ENCODE results near the gene ATXN1. TPM values are rescaled to one million over a fixed set of nuclear protein-coding genes. Genes with fewer than 3 reads are reported as not detected.

The ATXN1 gene
- total and polyA plus RNA-seq, 2 of the 13 experiments (the other 11 are each of a cell fraction or from before 2014, with no cell fraction given): 20.7 to 39.5 TPM

DNA sequence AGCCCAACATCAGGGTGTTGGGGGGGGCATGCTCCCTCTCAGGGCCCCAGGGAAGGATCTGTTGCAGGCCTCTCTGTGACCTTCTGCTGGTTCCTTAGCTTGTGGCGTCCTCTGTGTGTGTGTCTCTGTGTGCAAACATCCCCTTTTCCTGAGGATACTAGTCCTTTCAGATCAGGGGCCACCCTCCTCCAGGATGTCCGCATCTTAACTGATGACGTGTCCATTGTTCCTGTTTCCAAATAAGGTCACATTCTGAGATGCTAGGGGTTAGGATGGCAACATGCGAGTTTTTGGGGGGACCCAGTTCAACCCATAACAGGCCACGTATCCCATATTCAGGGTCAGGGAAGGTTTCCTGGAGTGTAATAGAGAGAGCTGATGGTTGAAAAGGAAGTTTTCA is 482.0 kb downstream of the ATXN1 start:
- H3K9me3 ChIP-seq (ENCODE audit: low read length): no peaks in the 10 kb centered on the region
- no peak overlapping the region for H3K9ac ChIP-seq (ENCODE audit: insufficient read depth, low read depth, low read length)
- CTCF ChIA-PET (ENCODE audit: low intra/inter-chr PET ratio, low total read pairs): no interaction called here
- no peaks in the 10 kb centered on the region for H3K79me2 ChIP-seq (ENCODE audit: insufficient read depth, low read length)
- peaks cover 4 to 17% of the 10 kb centered on the region in 2 experiments; a peak in 4 of 5 replicates for H3K27me3 ChIP-seq (ENCODE audit: control insufficient read depth in 1 of 2, insufficient read depth in 2 of 2, low read length in 2 of 2)
- intact Hi-C loops (cut with micrococcal nuclease; ENCODE audit: unreplicated experiment) (no loop called here), in situ Hi-C loops (cut with HindIII; ENCODE audit: extremely low pct_ligation_motif_present, low pct_unique_long_range_greater_than_20kb) (no loop called here)
- WGBS (ENCODE audit: low lambda C conversion rate): 32% methylated on average over 5 of the region's 5 CpGs
- TF ChIP-seq ZNF883 (CRISPR knock-in tag; IDR thresholded peaks at IDR 0.05; ENCODE audit: not compliant biosample characterization): no peak
- TF ChIP-seq, protein P1, sequence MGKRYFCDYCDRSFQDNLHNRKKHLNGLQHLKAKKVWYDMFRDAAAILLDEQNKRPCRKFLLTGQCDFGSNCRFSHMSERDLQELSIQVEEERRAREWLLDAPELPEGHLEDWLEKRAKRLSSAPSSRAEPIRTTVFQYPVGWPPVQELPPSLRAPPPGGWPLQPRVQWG (CRISPR knock-in tag; IDR thresholded peaks at IDR 0.05; ENCODE audit: borderline replicate concordance, low read depth): no peak
- TF ChIP-seq CREB1 (IDR thresholded peaks at IDR 0.05): peak; percentile 70
- no peak for TF ChIP-seq CREB1 (CRISPR knock-in tag; IDR thresholded peaks at IDR 0.05)
- H3K4me3 ChIP-seq (replicated peaks in 1 of 3; ENCODE audit: insufficient read depth in 1 of 3, low read depth in 2 of 3, low read length in 3 of 3): no peak overlapping the region
- no peak for FAIRE-seq
- H4K20me1 ChIP-seq (ENCODE audit: insufficient read depth, low read length): no peaks in the 10 kb centered on the region
- H3K4me1 ChIP-seq (ENCODE audit: insufficient read depth, low read length): peaks cover 15% of the 10 kb centered on the region
- POLR2A ChIA-PET: no interaction called here
- DNase-seq (ENCODE audit: low spot score): no peak
- no peaks in the 10 kb centered on the region for H3K36me3 ChIP-seq (replicated peaks in 1 of 2; ENCODE audit: control insufficient read depth in 1 of 2, insufficient read depth in 2 of 2, low read length in 2 of 2)
- H2AFZ ChIP-seq (ENCODE audit: low read length): no peak overlapping the region
- H3K4me2 ChIP-seq (ENCODE audit: low read depth, low read length): no peak overlapping the region
- H3K27ac ChIP-seq (ENCODE audit: extremely low read length, insufficient read depth, low read length): no peak overlapping the region
- ATAC-seq: no peak
- no TSS peak for BruUV-seq (replicated peaks)

DNA sequence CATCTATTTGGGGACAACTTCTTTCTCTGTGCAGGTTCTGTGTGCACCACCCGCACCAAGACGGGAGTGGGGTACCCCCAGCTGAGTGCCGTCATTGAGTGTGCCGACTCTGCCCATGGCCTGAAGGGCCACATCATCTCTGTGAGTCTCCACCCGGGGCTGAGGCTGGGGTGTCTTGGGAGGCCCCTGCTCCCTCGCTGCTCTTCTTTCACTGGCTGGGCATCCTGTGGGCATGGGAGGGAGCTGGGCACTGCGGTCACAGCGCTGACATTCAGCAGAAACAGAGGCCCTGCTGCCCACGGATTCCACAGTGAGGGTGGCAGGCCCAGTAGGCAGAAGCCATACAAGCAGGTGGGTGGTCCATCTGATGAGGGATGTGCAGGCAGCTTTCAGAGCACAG is 482.5 kb downstream of the ATXN1 start:
- no peaks in the 10 kb centered on the region for H3K36me3 ChIP-seq (replicated peaks in 1 of 2; ENCODE audit: control insufficient read depth in 1 of 2, insufficient read depth in 2 of 2, low read length in 2 of 2)
- H3K79me2 ChIP-seq (ENCODE audit: insufficient read depth, low read length): no peaks in the 10 kb centered on the region
- no peaks in the 10 kb centered on the region for H4K20me1 ChIP-seq (ENCODE audit: insufficient read depth, low read length)
- H3K27me3 ChIP-seq (ENCODE audit: control insufficient read depth in 1 of 2, insufficient read depth in 2 of 2, low read length in 2 of 2): peaks cover 4 to 17% of the 10 kb centered on the region in 2 experiments; a peak in 4 of 5 replicates
- no peaks in the 10 kb centered on the region for H3K9me3 ChIP-seq (ENCODE audit: low read length)
- no peak overlapping the region for H3K27ac ChIP-seq (ENCODE audit: extremely low read length, insufficient read depth, low read length)
- no peak for TF ChIP-seq RNF2 (conservative IDR thresholded peaks at IDR 0.05; ENCODE audit: low read depth)
- TF ChIP-seq SP2 (CRISPR knock-in tag; IDR thresholded peaks at IDR 0.05): no peak
- no peak for TF ChIP-seq HNRNPK (IDR thresholded peaks at IDR 0.05; ENCODE audit: low read depth, low read length, poor library complexity, severe bottlenecking)
- WGBS (ENCODE audit: low lambda C conversion rate): 46% methylated on average over 3 of the region's 9 CpGs
- FAIRE-seq (no peak), DNase-seq (ENCODE audit: low spot score) (no peak), ATAC-seq (no peak)
- intact Hi-C loops (cut with micrococcal nuclease; ENCODE audit: unreplicated experiment) (no loop called here), in situ Hi-C loops (cut with HindIII; ENCODE audit: extremely low pct_ligation_motif_present, low pct_unique_long_range_greater_than_20kb) (no loop called here)
- H3K4me3 ChIP-seq (replicated peaks in 1 of 3; ENCODE audit: insufficient read depth in 1 of 3, low read depth in 2 of 3, low read length in 3 of 3): no peak overlapping the region
- ChIA-PET POLR2A (no interaction called here), CTCF (ENCODE audit: low intra/inter-chr PET ratio, low total read pairs) (no interaction called here)
- H3K4me2 ChIP-seq (ENCODE audit: low read depth, low read length): no peak overlapping the region
- no peak overlapping the region for H3K9ac ChIP-seq (ENCODE audit: insufficient read depth, low read depth, low read length)
- no TSS peak for BruUV-seq (replicated peaks)
- H3K4me1 ChIP-seq (ENCODE audit: insufficient read depth, low read length): peaks cover 15% of the 10 kb centered on the region
- no peak overlapping the region for H2AFZ ChIP-seq (ENCODE audit: low read length)
